T-helper 9 cell (primary cell): ENCODE data around the gene GGTLC2.
"Not testable (repeated sequence)": the region's sequence is repeated elsewhere in the genome, so short reads cannot be mapped to it uniquely, and the experiment has no call there.

Source experiments
- DNase-seq: peaks from one replicate; pipeline ENCODE4 v3.0.0-alpha.2; 2020
- total RNA-seq, 2 donors: gene quantifications; one replicate each; lab custom pipeline; 2026; lab: John Stamatoyannopoulos, UW

Gene GGTLC2
- total RNA-seq = 0 to 0.07 reads per million in 2 donors

DNA sequence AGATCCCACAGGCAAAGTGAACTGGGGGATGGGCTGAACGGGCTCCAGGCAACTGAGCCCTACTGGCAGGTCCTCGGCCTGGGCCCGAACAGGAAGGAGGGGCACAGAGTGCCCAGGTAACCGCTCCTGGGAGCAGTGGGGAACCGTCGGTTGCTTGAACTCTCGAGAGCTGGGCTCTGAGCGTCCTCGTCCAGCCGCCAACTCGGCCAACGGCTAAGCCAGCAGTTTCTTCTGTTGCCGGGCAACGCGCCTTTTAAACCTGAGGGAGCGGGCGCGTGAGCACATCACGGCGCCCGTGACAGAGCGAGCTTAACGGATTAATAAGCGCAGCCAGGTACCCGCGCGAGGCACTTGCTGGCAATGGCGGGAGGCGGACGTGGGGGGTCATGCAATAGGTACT is at the start of gene GGTLC2:
TSS of gene GGTLC2 (plus strand) at position 301 of the 400 bp plus-strand sequence. CDS start 1,732 bp downstream, outside the sequence.
- DNase-seq = not testable (repeated sequence)

DNA sequence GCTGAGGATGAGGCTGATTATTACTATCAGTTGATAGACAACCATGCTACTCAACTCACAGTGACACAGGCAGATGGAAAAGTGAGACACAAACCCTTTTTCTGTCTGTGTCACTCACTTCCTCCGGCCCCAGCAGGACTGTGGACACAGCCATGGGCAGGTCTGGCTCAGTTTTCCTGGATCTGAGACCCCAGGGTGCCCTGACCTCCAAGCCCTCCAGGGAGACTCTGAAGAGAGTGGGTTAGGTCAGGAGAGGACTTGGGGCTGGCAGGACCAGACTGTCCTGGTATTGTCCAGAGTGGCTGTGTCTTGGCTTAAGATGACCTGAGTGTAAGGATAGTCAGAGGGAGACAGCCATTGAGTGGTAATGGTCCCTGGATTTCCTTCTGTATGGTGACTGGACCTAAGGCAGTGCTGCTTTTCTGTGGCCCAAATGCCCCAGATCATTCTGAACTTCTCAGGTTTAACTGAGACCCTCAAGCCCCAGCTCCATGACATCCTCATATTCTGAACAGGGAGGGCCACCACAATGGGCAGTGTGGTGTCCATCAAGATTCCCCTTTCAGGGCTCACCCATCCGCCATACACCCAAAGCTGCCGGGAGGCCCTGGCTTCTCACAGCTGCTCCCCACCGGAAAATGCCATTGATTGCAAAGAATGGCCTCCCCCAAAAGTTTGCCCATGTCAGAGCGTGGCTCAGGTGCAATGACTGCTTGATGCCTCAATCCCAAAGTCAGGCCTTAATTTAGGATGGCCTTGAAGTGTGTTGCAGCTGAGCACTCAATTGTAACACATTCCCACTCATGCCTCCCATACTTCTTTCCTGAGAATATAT is 49.2 kb upstream of the GGTLC2 start:
- DNase-seq = no peak

DNA sequence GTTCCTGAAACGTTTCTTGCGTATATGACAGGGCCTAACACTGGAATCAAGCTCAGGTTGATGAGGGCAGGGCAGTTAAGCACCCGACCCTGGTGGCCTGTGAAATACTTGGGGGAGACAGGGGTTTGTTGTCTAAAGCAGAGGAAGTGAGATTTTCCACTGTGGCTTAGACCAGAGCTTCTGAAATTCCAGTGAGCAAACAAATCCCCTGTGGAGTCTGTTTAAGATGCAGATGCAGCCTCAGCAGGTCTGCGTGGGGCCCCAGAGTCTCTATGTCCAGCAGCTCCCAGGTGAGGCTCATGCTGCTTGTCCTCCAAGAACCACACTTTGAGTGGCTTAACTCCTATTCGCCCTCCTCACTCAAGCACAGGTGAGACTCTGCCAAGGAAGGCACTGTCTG is 46.3 kb upstream of the GGTLC2 start:
- no peak for DNase-seq

DNA sequence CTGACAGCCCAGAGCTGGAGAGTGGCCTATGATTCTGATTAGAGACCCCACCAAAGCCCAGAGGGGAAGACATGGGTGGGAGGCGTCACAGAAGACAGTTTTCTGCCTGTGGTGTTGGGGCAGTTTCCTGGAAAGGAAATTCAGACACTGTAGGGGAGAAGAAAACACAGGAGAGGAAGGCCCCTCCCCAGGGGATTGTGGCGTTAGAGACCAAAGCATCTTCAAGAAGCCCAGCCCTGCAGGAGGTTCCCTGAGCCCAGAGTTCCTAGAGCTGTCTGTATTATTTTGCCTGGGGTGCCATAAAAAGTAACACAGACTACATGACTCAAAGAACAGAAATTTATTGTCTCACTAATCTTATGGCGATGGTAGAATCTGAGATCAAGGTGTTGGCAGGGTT is 45.2 kb upstream of the GGTLC2 start:
- no peak for DNase-seq

DNA sequence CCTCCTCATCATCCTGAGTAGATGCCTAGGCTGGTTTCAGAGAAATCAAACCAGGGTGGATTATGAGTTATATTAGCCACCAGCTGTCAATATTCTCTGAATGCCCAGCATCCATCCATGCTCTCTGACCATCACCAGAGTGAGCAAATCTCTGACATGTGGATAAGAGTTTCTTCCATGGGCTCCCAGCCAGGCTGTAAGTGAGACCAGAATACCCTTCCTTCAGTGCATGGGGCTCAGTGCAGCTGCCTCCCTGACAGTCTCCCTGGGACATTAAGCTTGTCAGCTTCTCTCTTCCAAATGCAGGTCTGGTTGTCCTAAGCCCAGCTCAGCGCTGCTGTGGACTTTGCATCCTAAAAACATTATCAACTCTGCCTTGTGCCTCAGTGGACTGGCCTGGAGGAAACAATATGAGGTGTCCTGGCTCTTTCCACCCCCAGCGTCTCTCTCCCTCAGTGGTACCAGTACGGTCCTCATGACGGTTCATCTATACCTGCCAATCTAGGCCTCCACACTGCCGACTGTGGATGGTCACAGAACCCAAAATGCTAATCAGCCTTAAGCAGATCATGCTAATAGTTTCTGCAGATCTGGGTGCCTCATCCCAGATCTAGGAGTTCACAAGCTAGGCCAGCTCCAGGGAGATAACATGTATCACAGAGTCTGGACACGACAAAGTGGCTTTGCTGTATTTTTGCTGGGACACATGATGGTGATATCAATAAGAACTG is 43.7 kb upstream of the GGTLC2 start:
- DNase-seq = no peak

DNA sequence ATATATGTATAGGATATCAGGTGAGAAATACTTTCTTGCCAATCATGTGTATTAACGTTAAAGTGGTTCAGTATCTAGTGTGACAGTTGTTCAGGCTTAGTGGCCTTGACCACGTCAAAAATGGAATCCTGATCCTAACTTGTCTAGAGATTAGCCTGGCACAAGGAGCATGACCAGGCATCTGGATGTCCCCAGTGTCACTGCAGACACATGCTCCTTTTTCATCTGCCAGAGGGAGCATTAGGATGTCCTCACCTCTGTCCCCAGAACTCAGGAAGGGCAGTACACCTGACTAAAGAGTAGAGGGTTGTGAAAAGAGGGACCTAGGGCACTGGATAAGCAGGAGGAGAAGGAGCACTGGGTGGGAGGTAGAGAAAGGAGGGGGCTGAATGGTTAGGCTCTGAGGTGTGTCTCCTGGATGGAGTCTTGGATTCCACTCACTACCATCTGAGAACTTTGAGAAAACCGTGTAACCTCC is 40.9 kb upstream of the GGTLC2 start:
- DNase-seq = no peak

DNA sequence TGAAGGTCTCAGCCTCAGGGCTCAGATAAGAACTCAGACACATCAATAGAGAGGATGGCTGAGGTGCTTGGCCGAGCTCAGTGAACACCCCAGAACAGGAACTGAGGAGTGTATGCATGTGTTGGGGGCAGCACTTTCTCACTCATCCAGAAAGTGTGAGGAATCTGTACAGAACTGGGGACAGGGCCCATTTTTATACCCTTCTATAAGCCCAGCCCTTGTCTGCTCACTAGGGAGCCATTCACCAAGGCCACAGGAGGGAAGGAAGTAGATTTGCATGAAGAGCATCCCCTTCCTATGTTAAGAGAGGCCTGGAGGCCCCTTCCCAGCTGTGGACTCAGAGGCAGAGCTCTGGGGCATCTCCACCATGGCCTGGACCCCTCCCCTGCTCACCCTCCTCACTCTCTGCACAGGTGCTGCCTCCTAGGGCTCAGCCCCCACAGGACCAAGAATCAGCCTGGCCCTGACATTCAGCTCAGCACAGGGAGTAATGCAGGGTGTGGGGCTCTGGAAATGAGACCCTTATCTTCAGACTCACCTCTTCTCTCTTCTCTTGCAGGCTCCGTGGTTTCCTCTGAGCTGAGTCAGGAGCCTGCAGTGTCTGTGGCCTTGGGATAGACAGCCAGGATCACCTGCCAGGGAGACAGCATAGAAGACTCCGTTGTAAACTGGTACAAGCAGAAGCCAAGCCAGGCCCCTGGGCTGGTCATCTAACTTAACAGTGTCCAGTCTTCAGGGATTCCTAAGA is 39.9 kb upstream of the GGTLC2 start:
- no peak for DNase-seq

DNA sequence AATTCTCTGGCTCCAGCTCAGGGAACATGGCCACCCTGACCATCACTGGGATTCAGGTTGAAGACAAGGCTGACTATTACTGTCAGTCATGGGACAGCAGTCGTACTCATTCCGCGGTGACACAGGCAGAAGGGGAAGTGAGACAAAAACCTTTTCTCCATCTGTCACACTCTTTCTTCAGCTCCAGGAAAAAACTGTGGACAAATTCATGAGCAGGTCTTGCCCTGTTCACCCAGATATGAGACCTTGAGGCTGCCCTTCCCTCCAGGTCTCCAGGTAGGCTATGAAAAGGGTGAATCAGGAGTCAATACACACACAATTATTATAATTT is 39.4 kb upstream of the GGTLC2 start:
- DNase-seq = no peak

DNA sequence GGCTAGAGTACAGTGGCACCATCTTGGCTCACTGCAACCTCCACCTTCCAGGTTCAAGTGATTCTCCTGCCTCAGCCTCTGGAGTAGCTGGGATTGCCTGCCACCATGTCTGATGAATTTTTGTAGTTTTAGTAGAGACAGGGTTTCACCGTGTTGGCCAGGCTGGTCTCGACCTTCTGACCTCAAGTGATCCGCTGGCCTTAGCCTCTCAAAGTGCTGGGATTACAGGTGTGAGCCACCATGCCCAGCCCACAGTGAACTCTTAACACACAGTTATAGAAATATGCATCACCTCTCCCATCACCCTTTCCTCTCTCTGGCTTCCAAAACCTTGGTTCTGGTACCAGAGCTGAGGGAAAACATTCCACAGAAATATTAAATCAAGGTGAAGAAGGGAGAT is 36.4 kb upstream of the GGTLC2 start:
- DNase-seq = not testable (repeated sequence)

DNA sequence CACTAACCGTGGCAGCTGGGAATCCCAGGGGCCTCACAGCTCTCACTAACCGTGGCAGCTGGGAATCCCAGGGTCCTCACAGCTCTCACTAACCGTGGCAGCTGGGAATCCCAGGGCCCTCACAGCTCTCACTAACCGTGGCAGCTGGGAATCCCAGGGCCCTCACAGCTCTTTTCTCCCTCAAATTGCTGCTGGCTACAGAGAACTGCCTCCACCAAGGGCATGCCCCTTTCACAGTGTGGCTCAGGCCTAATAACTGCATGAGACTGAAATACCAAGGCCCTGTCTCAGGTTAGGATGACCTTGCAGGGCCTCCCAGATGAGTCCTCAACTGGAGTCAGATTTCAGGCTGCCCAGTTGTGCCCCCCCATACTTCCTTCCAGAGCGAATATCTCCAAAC is 35.1 kb upstream of the GGTLC2 start:
- DNase-seq = no peak

DNA sequence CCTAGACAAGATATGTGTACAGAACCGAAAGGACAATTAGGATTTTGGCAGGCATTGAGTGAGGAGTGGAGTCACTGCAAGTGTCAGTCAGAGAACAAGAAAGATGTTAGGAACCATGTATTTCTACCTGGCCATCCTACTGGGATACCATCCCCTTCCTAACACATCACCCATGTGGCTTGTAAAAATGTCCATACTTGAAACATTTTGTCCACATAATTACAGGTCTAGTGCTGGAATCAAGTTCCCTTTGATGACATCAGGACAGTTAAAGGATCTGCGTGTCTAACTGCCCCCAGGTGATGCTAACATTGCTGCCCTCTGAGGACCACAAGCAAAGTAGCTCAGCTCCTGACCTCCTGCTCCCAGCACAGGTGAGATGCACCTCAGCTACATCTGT is 31.9 kb upstream of the GGTLC2 start:
- no peak for DNase-seq

DNA sequence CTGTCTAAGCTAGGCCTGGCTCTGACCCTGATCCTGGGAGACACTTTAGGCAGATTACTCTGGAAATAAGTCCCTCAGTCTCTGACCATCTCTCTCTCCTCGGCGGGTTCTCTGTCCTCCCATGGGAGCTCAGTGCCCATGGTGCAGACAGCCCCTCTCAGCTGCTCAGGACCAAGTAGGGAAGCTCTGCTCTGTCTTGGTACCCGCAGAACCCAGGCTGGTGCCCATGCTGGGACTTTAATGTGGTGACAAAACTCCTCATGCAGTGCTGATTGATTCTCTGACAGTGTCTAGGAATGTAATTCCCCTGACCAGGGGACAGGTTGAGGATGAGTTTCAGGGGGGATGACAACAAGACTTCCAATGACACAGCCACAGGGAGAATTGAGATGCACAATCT is 30.3 kb upstream of the GGTLC2 start:
- DNase-seq = no peak

DNA sequence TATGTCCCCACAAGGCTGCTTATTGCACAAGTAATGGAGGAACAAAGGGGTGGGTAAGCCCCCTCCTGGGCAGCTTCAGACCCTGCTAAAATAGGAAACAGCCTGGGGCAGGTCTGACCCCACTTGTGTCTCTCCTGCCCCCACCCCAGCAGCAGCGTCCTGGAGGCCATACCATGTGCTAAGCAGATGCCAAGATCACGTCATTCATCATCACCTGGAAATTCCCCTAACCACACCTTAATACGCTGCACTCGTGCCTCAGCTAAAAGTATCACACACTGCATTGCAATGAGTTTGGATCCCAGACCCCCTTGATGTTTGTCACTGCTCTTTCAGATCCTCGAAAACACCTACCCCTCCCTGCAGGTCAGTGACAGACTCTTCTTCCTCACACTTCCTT is 27.8 kb upstream of the GGTLC2 start:
- DNase-seq = no peak

DNA sequence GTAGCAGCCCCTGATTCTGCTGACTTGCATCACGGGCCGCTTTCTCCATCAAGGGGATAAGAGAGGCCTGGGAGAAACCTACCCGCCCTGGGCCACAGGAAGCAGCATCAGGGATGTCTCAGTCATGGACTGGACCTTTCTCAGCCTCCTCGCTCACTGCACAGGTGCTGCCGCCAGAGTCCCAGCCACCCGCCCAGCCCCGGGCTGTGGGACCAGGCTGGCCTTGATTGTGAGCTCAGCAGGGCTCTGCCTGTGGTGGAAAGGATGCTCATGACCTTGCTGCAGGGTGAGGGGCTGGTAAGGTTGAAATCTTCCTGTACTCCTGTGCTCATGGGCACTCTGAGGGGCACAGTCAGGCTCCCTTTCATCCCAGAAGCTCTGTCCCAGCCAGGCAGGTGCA is 26.0 kb upstream of the GGTLC2 start:
- no peak for DNase-seq

DNA sequence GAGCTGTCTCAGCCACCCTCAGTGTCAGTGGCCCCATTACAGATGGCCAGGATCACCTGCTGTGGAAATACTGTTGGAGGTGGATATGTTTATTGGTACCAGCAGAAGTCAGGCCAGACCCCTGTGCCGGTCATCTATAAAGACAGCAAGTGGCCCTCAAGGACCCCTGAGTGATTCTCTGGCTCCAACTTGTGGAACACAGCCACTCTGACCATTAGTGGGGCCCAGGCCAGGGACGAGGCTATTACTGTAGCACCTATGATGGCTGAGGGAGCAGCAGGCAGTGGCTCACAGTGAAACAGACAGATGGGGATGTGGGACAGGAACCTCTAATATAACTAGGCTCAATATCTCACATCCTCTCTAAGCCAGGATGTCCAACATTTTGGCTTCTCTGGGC is 25.5 kb upstream of the GGTLC2 start:
- DNase-seq = no peak

DNA sequence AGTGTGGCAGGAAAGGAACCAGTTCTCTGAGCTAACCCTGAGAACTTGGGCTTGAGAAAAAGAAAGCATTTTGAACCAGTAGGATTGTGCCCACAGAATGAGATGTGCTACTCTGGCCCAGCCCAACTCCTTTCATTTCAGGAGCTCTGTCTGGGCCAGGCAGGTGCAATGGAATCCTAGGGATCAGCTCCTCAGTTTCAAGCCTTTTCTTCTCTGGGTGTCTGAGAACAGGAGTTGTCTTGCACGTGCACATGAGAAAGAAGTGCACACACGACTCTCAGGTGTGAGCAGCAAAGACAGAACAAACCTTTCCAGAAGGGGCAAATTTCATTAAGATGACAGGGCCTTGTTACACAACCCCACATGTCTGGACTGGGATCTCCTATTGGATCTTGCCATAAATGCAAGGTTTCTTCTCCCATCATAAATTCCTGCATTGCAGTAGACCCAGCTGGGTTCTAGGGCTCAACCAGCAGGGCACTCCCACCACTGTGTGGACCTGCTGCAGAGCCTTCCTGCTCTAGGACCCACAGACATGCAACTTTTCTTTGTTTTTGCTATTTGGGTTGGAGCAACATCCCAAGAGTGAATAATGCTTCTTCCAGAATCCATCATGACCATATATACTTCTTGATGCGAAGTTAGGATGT is 24.5 kb upstream of the GGTLC2 start:
- no peak for DNase-seq

DNA sequence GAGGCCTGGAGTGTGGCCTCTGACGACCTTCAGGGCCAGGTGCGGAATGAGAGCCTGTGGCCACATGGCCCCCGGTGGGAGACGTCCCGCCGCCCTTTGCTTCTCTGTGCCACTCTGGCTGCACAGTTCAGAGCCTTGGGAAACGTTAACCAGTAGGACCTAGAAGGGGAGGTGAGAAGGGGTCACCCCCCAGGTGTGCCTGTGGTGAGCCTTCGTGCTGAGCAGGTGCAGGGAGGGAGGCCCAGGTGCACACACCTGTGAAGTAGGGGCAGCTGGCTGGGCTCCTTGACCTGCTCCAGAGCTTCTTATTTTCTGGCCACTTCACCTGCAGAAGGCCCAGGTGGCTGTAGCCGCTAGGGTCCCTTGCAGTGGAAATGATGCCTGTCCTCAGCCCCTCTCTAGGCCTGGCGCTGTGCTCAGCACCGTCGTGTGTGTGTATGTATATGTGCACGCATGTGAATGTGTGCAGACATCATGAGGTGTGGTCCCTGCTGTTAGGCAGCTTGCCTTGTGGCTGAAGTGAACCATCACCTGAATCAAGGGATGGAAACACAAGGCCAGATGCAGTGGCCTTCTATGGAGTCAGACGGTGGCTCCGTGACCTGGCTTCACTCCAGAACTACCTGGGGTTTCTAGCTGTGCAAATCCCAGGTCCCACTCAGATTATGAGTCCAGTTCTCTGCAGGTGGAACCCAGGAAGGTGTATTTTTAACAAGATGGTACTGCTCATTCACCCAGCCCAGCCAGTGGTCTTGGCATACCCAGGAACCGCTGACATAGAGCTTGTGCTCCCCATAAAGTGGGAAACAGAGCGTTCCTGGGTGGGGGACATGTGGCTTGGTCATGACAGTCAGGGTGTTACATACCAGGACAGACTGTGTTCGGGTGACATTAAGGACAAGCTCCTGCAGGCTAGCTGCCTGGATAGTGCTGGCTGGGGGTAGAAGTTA is 15.6 kb upstream of the GGTLC2 start:
- DNase-seq = not testable (repeated sequence)

DNA sequence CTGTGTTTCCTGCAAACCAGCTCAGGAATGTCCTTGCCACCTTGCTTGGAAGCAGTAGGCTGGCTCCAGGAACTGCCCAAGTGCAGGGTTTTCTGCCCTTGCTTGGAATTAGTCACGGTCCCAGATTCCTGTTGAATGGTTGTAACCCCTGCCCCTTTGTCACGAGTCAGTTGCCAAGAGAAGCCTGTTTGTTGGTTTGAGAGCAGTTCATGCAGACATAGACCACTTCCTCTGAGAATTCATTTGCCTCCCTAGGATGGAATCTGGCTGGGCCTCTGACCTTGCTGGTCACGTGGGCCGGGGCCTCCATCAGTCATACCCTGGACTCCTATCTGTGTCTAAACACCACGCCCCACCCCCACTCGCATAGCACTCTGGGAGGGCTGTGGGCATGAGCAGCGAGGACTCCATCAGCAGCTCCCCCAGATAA is 13.2 kb upstream of the GGTLC2 start:
- DNase-seq = not testable (repeated sequence)

DNA sequence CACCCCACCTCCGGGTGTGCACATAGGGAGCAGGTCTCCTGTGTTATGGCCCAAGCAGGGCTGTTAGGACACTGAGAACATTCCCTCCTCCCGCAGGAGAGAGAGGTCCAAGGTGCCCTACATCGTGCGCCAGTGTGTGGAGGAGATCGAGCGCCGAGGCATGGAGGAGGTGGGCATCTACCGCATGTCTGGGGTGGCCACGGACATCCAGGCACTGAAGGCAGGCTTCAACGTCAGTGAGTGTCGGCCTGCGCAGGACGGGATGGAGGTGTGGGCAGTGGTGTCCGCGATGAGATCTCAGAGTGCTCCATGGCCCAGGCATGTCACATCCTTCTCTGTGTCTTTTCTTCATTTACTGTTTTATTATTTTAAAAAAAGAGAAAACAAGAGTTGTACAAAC is 12.2 kb upstream of the GGTLC2 start:
- not testable (repeated sequence) for DNase-seq

DNA sequence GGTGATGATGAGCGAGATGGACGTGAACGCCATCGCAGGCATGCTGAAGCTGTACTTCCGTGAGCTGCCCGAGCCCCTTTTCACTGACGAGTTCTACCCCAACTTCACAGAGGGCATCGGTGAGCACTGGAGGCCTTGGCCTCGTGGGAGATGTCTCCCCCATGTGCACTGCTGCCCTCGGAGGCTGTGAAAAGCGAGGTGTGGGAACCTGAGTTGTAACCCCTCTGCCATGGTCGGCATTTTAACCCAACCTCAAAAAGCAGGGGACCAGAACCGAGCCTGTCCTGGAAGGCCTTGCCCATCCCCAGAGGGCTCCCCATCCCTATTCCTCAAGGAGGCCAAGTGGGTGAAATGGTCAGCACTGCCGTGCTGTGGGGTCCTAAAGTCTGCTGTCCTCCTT is 10.9 kb upstream of the GGTLC2 start:
- not testable (repeated sequence) for DNase-seq

DNA sequence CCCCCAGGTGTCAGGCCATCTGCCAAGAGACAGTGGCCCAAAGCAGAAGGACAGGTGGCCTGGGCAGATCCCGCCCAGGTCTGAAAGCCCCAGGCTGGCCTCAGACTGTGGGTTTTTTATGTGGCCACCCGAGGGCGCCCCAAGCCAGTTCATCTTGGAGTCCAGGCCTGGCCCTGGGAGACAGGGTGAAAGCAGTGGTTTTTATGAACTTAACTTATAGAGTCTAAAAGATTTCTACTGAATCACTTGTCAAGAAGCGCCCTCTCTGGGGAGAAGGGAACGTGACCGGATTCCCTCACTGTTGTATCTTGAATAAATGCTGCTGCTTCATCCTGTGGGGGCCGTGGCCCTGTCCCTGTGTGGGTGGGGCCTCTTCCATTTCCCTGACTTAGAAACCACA is 8.2 kb upstream of the GGTLC2 start:
- DNase-seq = not testable (repeated sequence)

DNA sequence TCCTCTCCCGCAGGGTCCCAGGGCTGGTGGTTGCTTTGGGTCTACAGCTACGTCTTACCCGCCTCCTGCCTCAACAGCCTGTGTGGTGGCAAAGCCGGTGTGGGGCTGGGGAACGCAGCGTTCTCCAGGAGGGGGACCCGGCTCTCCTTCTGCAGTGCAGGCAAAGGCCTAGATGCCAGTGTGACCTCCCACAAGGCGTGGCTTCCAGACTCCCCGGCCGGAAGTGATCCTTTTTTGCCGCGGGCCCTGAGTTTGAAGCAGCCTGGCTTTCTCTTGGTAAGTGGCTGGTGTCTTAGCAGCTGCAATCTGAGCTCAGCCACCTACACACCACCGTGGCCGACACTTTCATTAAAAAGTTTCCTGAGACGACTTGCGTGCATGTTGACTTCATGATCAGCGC is 6.1 kb upstream of the GGTLC2 start:
- not testable (repeated sequence) for DNase-seq
